Mucosa of descending colon (tissue), 3 donors: ENCODE measurements around the gene KCNH3. TPM values are rescaled to one million over a fixed set of nuclear protein-coding genes. Genes with fewer than 3 reads are reported as not detected.

ENCODE experiments used
- ATAC-seq: fragments of 200-7000 bp; cut with Tn5 transposase; one replicate; pipeline ENCODE4 v1.9.1; 2020; ENCODE audit warnings: mild to moderate bottlenecking, moderate library complexity
- DNase-seq, 3 donors: peaks; one replicate each; pipeline ENCODE4 v3.0.0-alpha.2; 2020
- H3K36me3 ChIP-seq: fragments of 200-600 bp; one replicate; pipeline ENCODE4 v1.8.0; 2021; ENCODE audit warnings: low read depth, mild to moderate bottlenecking
- H3K4me1 ChIP-seq: fragments of 200-600 bp; one replicate; pipeline ENCODE4 v1.8.0; 2021; ENCODE audit warnings: low read depth, mild to moderate bottlenecking
- H3K4me3 ChIP-seq: fragments of 200-600 bp; one replicate; pipeline ENCODE4 v1.8.0; 2021; ENCODE audit warnings: mild to moderate bottlenecking
- H3K9me3 ChIP-seq: fragments of 200-600 bp; one replicate; pipeline ENCODE4 v1.8.0; 2021; ENCODE audit warnings: mild to moderate bottlenecking
- intact Hi-C, 2 donors: fragments of 100-400 bp; cut with DNase I in 1 of 2; cut with micrococcal nuclease in 1 of 2; formaldehyde crosslinking; loops; one replicate each; pipeline versions ENCODE4 v1.11.0 to v1.11.1; 2022; cut with DNase I, micrococcal nuclease
- total RNA-seq, 3 donors: library from RNA; stranded (reverse); fragmentation: NEBNext Ultra II Directional in 2 of 3; extraction: Animal tissue kit (Norgen Biotek cat#: 25700) in 2 of 3; gene quantifications; one replicate each; pipeline versions ENCODE4 v1.2.1 to v1.2.4, GENCODE V29; 2021 to 2023
- TF ChIP-seq, protein P1 (sequence below): fragments of 200-600 bp; IDR thresholded peaks from one replicate; pipeline ENCODE4 v1.8.0; 2022; ENCODE audit warnings: antibody characterized with exemption, mild to moderate bottlenecking
- donor health status: DM: no; HTN: no; CAD: no; lungs with moderate emphysema.
- donor health status: DM: no; HTN: no; CAD: no.
- donor health status: DM: no; HTN: yes; CAD: no.

KCNH3 gene
- total RNA-seq, 3 donors from 2014 or later = 0.13 to 0.19 TPM; not detected in 1

- ATAC-seq = no peak
- Histone ChIP-seq H3K9me3 (no peaks in the 10 kb centered on the region), H3K36me3 (no peaks in the 10 kb centered on the region), H3K4me1 (peaks cover 5% of the 10 kb centered on the region), H3K4me3 (no peak overlapping the region)
- intact Hi-C loops = no loop called here
- DNase-seq = no peak
- TF ChIP-seq, protein P1, sequence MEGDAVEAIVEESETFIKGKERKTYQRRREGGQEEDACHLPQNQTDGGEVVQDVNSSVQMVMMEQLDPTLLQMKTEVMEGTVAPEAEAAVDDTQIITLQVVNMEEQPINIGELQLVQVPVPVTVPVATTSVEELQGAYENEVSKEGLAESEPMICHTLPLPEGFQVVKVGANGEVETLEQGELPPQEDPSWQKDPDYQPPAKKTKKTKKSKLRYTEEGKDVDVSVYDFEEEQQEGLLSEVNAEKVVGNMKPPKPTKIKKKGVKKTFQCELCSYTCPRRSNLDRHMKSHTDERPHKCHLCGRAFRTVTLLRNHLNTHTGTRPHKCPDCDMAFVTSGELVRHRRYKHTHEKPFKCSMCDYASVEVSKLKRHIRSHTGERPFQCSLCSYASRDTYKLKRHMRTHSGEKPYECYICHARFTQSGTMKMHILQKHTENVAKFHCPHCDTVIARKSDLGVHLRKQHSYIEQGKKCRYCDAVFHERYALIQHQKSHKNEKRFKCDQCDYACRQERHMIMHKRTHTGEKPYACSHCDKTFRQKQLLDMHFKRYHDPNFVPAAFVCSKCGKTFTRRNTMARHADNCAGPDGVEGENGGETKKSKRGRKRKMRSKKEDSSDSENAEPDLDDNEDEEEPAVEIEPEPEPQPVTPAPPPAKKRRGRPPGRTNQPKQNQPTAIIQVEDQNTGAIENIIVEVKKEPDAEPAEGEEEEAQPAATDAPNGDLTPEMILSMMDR = no peak
These were observed 5.3 kb downstream of the KCNH3 start for GRCh38 chr12:49543914-49544815.

DNA sequence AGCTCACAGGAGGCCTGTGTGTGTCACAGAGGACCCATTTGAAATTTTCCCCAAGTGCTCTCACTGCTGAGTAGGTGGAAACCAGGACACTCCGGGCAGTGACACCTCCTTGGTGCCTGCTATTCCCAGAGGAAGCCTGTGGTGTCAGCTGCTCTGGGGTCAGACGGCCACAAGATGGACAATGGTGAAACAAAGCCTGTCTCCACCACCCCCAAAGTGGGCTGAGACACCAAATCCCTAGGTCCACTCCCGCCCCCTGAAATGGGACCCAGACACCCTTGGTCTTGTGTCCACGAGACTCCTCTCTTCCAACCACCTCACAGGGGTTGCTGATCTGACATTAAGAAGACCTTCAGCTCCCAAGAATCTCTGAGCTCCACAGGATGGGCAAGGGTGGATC, 7.0 kb downstream of the KCNH3 start:
- DNase-seq (no peak), ATAC-seq (no peak)
- Histone ChIP-seq H3K9me3 (no peaks in the 10 kb centered on the region), H3K36me3 (no peaks in the 10 kb centered on the region), H3K4me1 (peaks cover 3% of the 10 kb centered on the region), H3K4me3 (no peak overlapping the region)
- TF ChIP-seq, protein P1 = no peak
- intact Hi-C loops = no loop called here

GRCh38 chr12:49546481-49546880, 7.7 kb downstream of the KCNH3 start:
- no peaks in the 10 kb centered on the region for H3K36me3 ChIP-seq
- no peaks in the 10 kb centered on the region for H3K9me3 ChIP-seq
- ATAC-seq = no peak
- intact Hi-C loops = no loop called here
- DNase-seq = no peak
- peaks cover 3% of the 10 kb centered on the region for H3K4me1 ChIP-seq
- no peak overlapping the region for H3K4me3 ChIP-seq
- TF ChIP-seq, protein P1 = no peak

DNA sequence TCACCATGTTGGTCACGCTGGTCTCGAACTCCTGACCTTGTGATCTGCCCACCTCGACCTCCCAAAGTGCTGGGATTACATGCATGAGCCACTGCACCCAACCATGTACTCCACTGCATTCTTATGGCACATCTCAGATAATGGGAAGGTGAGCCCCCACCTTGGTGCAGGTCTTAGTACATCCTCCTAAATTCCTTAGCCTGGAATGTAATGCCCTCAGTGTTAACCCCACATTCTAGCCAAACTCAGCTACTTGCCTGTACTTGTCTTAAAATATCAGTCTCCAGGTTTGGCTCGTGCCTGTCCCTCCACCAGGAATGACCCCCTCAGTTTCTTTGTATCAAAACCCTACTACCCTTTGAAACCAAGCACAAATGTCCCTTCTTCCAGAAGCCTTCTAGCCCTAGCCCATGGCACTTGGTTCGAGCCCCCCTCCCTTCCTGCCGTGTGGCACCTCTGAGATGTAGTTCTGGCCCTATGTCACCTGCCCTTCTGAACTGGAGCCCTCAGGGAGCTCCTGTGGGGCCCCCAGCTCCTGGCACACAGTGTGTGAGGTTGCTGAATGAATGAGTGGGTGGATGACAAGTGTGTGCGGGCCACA, 8.4 kb downstream of the KCNH3 start:
- no peak overlapping the region for H3K4me3 ChIP-seq
- TF ChIP-seq, protein P1 = no peak
- ATAC-seq = no peak
- H3K4me1 ChIP-seq = peaks cover 3% of the 10 kb centered on the region
- no peaks in the 10 kb centered on the region for H3K9me3 ChIP-seq
- no peak for DNase-seq
- no peaks in the 10 kb centered on the region for H3K36me3 ChIP-seq
- intact Hi-C loops = no loop called here

DNA sequence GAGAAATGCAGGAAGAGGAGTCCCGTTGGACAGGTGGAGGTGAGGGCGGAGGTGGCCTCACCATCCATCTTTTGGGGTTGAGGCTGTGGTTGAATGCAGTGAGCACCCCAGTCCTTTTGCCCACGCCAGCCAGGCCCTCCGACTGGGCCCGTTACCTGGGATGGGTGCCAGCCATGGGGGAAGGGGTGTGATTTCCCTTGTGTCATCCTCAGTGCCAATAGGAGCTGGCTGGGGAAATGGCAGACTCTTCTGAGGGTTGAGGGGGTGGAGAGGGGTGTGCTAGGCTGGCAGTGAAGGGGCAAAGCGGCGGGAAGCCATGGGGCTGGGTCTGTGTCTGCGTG, 9.6 kb downstream of the KCNH3 start:
- peaks cover 3% of the 10 kb centered on the region for H3K4me1 ChIP-seq
- H3K9me3 ChIP-seq = no peaks in the 10 kb centered on the region
- TF ChIP-seq, protein P1 = no peak
- intact Hi-C loops = no loop called here
- H3K36me3 ChIP-seq = no peaks in the 10 kb centered on the region
- ATAC-seq (no peak), DNase-seq (no peak)
- no peak overlapping the region for H3K4me3 ChIP-seq
